Measurements from ENCODE around the gene CNTROB. TPM values are rescaled to one million over a fixed set of nuclear protein-coding genes. Genes with fewer than 3 reads are reported as not detected.

CNTROB gene
- total RNA-seq, 4 donors from 2014 or later = 22.7 to 62.1 (median 31.6) TPM

DNA sequence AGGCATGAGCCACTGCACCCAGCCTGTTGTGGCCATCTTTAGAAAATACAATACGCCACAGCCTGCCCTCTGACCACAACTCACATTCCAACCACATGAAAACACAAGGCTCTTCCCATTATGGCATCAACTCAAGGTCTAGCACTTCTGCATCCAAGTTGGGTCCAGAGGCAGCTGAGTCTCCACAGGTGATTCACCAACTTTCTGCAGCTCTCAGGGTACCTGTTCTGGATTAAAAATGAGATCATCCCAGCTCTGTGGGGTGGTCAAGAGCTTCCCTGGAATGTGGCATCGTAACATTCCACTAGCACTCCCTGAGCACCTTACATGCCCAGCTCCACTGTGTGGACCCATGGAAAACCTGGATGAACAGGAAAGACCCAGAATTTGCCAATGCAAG lies 60.5 kb downstream of the CNTROB start:
- Histone ChIP-seq H3K27ac (no peak overlapping the region), H3K27me3 (peaks cover 2% of the 10 kb centered on the region), H3K36me3 (no peaks in the 10 kb centered on the region), H3K4me1 (peaks cover 0 to 16% (median 5%) of the 10 kb centered on the region in 4 donors), H3K4me3 (no peak overlapping the region), H3K9me3 (no peaks in the 10 kb centered on the region)
- TF ChIP-seq POLR2A (IDR thresholded peaks at IDR 0.05) (no peak), POLR2AphosphoS5 (IDR thresholded peaks at IDR 0.05) (no peak)
- TF ChIP-seq, protein P1, sequence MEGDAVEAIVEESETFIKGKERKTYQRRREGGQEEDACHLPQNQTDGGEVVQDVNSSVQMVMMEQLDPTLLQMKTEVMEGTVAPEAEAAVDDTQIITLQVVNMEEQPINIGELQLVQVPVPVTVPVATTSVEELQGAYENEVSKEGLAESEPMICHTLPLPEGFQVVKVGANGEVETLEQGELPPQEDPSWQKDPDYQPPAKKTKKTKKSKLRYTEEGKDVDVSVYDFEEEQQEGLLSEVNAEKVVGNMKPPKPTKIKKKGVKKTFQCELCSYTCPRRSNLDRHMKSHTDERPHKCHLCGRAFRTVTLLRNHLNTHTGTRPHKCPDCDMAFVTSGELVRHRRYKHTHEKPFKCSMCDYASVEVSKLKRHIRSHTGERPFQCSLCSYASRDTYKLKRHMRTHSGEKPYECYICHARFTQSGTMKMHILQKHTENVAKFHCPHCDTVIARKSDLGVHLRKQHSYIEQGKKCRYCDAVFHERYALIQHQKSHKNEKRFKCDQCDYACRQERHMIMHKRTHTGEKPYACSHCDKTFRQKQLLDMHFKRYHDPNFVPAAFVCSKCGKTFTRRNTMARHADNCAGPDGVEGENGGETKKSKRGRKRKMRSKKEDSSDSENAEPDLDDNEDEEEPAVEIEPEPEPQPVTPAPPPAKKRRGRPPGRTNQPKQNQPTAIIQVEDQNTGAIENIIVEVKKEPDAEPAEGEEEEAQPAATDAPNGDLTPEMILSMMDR (IDR thresholded peaks at IDR 0.05) = no peak
- DNase-seq = no peak
- in situ Hi-C loops (cut with MboI; ENCODE audit: low pct_ligation_motif_present in 1 of 4, low pct_unique_long_range_greater_than_20kb in 1 of 4, low sequenced_read_pairs in 3 of 4) (loop anchor here in 2 of 4 donors (25.0 kb wide), 1 partner anchor 130 kb away; the partner anchor contains the start of genes CYB5D1 (in 2 of the 2), NAA38 (in 2 of the 2) and TMEM88 (in 2 of the 2)), intact Hi-C loops (cut with DNase I; ENCODE audit: low total_unique reads) (no loop called here)
- 67 to 86% methylated on average over 1 to 2 of the region's 2 CpGs for WGBS, 2 donors (ENCODE audit: low coverage in 1 of 2)

DNA sequence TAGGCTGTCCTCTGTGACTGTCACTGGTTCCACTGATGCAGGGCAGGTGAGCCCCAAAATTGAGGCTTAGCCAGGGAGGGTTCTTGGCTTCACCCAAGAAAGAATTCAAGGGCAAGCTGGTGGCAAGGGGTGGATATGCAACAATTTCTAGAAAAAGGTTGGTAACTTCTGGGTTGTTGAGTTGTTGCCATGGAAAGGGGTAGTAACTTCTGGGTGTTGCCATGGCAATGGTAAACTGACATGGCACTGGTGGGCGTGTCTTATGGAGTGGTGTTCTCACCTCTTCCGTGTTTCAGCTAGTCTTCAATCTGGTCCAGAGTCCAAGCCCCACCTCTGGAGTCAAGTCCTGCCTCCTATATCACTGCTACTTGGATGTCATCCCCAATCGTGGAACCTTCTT lies 60.9 kb downstream of the CNTROB start:
- 8 to 55% methylated on average over 2 to 3 of the region's 3 CpGs for WGBS, 2 donors (ENCODE audit: low coverage in 1 of 2)
- no peak for DNase-seq

DNA sequence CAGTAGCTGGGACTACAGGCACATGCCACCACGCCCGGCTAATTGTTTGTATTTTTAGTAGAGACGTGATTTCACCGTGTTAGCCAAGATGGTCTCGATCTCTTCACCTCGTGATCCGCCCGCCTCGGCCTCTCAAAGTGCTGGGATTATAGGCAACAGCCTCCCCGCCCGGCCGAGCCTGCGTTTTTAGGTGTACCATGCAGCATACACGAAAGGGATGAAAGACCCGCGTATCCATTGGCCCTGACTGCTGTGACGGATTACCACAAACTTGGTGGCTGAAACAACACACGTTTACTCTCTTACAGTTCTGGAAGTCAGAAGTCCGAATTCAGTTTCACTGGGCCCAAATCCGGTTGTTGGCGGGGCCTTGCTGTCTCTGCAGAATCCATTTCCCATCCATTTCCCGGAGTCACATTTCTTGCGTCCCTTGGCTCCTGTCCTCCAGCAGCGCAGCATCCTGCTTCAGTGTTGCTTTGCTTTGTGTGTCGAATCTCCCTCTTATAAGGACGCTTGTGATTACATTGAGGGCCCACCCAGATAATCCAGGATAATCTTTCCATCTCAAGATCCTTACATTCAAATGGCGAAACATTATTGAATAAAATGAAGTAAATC lies 62.1 kb downstream of the CNTROB start:
- DNase-seq = no peak
- peaks cover 0 to 18% (median 5%) of the 10 kb centered on the region in 4 donors for H3K4me1 ChIP-seq
- H3K27me3 ChIP-seq = peaks cover 13% of the 10 kb centered on the region
- H3K36me3 ChIP-seq = no peaks in the 10 kb centered on the region
- H3K9me3 ChIP-seq = no peaks in the 10 kb centered on the region
- intact Hi-C loops (cut with DNase I; ENCODE audit: low total_unique reads) = no loop called here
- TF ChIP-seq, protein P1 (IDR thresholded peaks at IDR 0.05) = no peak
- TF ChIP-seq EP300 (IDR thresholded peaks at IDR 0.05; ENCODE audit: low read depth) (no peak), POLR2AphosphoS5 (IDR thresholded peaks at IDR 0.05) (no peak), POLR2A (IDR thresholded peaks at IDR 0.05) (no peak)
- in situ Hi-C loops (cut with MboI; ENCODE audit: low pct_ligation_motif_present in 1 of 4, low pct_unique_long_range_greater_than_20kb in 1 of 4, low sequenced_read_pairs in 3 of 4) = loop anchor here in 2 of 4 donors (25.0 kb wide), 1 partner anchor 132 kb away; the partner anchor contains the start of genes CYB5D1 (in 2 of the 2), NAA38 (in 2 of the 2) and TMEM88 (in 2 of the 2)
- H3K4me3 ChIP-seq = no peak overlapping the region
- no peak overlapping the region for H3K27ac ChIP-seq
- WGBS, 2 donors (ENCODE audit: low coverage in 1 of 2) = 88 to 91% methylated on average over 5 to 27 of the region's 27 CpGs

More for the DNA sequence above, 60.9 kb downstream of the CNTROB start:
- Histone ChIP-seq H3K4me3 (no peak overlapping the region), H3K9me3 (no peaks in the 10 kb centered on the region), H3K27me3 (peaks cover 5% of the 10 kb centered on the region), H3K4me1 (peaks cover 0 to 18% (median 5%) of the 10 kb centered on the region in 4 donors), H3K36me3 (no peaks in the 10 kb centered on the region), H3K27ac (no peak overlapping the region)
- in situ Hi-C loops (cut with MboI; ENCODE audit: low pct_ligation_motif_present in 1 of 4, low pct_unique_long_range_greater_than_20kb in 1 of 4, low sequenced_read_pairs in 3 of 4) (loop anchor here in 2 of 4 donors (25.0 kb wide), 1 partner anchor 131 kb away; the partner anchor contains the start of genes CYB5D1 (in 2 of the 2), NAA38 (in 2 of the 2) and TMEM88 (in 2 of the 2)), intact Hi-C loops (cut with DNase I; ENCODE audit: low total_unique reads) (no loop called here)
- TF ChIP-seq POLR2A (IDR thresholded peaks at IDR 0.05) = no peak
- TF ChIP-seq, protein P1 (IDR thresholded peaks at IDR 0.05) = no peak
- no peak for TF ChIP-seq POLR2AphosphoS5 (IDR thresholded peaks at IDR 0.05)
- no peak for TF ChIP-seq EP300 (IDR thresholded peaks at IDR 0.05; ENCODE audit: low read depth)

DNA sequence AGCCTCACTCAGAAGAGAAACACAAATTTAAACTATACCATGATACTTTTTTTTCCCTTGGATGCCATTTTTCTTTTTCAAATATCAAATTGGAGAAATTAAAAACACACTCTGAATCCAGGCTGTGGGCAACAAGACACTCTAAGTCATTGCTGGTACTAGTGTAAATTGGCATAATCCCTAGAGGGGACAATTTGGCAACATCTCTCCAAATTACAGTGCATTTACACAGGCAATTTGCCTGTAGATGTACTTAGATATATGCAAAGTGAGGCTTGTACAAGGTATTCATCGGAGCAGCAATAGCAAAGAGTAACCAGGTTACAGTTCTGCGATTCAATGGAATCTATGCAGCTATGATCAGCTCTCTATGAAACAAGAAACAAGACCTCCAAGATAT lies 63.7 kb downstream of the CNTROB start:
- H3K27me3 ChIP-seq = peaks cover 28% of the 10 kb centered on the region
- in situ Hi-C loops (cut with MboI; ENCODE audit: low pct_ligation_motif_present in 1 of 4, low pct_unique_long_range_greater_than_20kb in 1 of 4, low sequenced_read_pairs in 3 of 4) (loop anchor here in 2 of 4 donors (25.0 kb wide), 1 partner anchor 133 kb away; the partner anchor contains the start of genes CYB5D1 (in 2 of the 2), NAA38 (in 2 of the 2) and TMEM88 (in 2 of the 2)), intact Hi-C loops (cut with DNase I; ENCODE audit: low total_unique reads) (no loop called here)
- TF ChIP-seq POLR2A (IDR thresholded peaks at IDR 0.05) = no peak
- no peak for TF ChIP-seq EP300 (IDR thresholded peaks at IDR 0.05; ENCODE audit: low read depth)
- no peak for TF ChIP-seq POLR2AphosphoS5 (IDR thresholded peaks at IDR 0.05)
- TF ChIP-seq, protein P1 (IDR thresholded peaks at IDR 0.05) = no peak
- no peak for DNase-seq
- WGBS, 2 donors (ENCODE audit: low coverage in 1 of 2) = 89 to 100% methylated on average over 2 of the region's 2 CpGs
- H3K4me1 ChIP-seq = peaks cover 0 to 5% (median 0%) of the 10 kb centered on the region in 4 donors
- no peaks in the 10 kb centered on the region for H3K36me3 ChIP-seq
- no peak overlapping the region for H3K27ac ChIP-seq
- H3K9me3 ChIP-seq = no peaks in the 10 kb centered on the region
- no peak overlapping the region for H3K4me3 ChIP-seq

Measured in transverse colon (tissue), 4 donors.